ENCODE measurements around the gene NABP2.

The NABP2 gene

DNA sequence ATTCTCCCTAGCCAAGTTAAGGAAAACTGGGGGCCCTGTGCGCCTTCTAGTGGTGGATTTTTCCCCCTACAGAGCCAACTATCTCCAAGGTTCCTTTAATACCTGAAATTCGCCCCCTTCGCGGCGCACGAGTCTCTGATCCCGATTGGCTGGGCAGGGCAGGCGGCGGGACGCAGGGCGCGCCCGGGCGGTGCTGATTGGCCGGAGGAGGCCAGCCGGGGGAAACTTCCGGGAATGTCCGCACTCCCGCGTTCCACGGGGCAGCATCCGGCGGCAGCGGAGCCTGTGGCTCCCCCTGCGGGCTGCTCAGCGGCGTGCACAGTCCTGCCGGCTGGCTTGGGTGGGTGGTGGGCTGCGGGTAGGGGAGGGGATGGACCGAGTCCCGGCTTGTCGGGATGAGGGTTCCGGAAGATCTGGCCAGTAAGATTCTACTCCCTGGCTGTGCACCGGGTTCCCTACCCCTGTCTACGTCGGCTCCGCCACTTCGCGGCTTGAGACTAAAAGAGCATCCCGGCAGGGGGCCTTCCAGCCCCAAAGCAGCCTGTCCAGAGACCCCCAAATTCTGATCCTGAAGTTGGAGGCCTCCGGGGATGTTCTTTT is at the start of gene NABP2:
Gene NABP2 (plus strand): TSS at position 241 of the 600 bp plus-strand sequence. CDS start 515 bp downstream, outside the sequence.
- Histone ChIP-seq H3K27me3 (ENCODE audit: insufficient read depth, low read length, poor library complexity) (no peaks in the 10 kb centered on the region), H3K9ac (ENCODE audit: low read depth, low read length) (peak within 1 kb of the TSS; percentile 65), H3K79me2 (ENCODE audit: insufficient read depth, low read length) (peaks cover 50% of the 10 kb centered on the region), H4K20me1 (ENCODE audit: insufficient read depth, low read length) (0 out of 2 replicates have a peak, but pooled peaks cover 3% of the 10 kb centered on the region), H3K4me2 (ENCODE audit: insufficient read depth, low read length) (peak within 1 kb of the TSS; percentile 97), H2AFZ (ENCODE audit: low read depth, low read length) (peak within 1 kb of the TSS; percentile 82), H3K4me3 (ENCODE audit: low read depth in 1 of 2, low read length in 2 of 2) (peak within 1 kb of the TSS; percentile 67; a peak in 3 of 4 replicates), H3K36me3 (ENCODE audit: insufficient read depth, low read length) (peaks cover 17% of the 10 kb centered on the region), H3K27ac (ENCODE audit: low read length) (peak within 1 kb of the TSS; percentile 75), H3K4me1 (ENCODE audit: insufficient read depth, low read length) (peaks cover 54% of the 10 kb centered on the region), H3K9me3 (ENCODE audit: insufficient read depth, low read length, severe bottlenecking) (no peaks in the 10 kb centered on the region)
- DNase-seq, result peak; percentile 98
- peak; percentile 85 for ATAC-seq (ENCODE audit: insufficient read depth, low read depth)
- TF ChIP-seq, protein P1, sequence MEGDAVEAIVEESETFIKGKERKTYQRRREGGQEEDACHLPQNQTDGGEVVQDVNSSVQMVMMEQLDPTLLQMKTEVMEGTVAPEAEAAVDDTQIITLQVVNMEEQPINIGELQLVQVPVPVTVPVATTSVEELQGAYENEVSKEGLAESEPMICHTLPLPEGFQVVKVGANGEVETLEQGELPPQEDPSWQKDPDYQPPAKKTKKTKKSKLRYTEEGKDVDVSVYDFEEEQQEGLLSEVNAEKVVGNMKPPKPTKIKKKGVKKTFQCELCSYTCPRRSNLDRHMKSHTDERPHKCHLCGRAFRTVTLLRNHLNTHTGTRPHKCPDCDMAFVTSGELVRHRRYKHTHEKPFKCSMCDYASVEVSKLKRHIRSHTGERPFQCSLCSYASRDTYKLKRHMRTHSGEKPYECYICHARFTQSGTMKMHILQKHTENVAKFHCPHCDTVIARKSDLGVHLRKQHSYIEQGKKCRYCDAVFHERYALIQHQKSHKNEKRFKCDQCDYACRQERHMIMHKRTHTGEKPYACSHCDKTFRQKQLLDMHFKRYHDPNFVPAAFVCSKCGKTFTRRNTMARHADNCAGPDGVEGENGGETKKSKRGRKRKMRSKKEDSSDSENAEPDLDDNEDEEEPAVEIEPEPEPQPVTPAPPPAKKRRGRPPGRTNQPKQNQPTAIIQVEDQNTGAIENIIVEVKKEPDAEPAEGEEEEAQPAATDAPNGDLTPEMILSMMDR (IDR thresholded peaks at IDR 0.05; ENCODE audit: borderline replicate concordance, extremely low read depth, low read length, poor library complexity, severe bottlenecking), result peak; percentile 80
- TF ChIP-seq EZH2 (IDR thresholded peaks at IDR 0.05; ENCODE audit: borderline replicate concordance, low read depth, low read length, severe bottlenecking), result no peak

DNA sequence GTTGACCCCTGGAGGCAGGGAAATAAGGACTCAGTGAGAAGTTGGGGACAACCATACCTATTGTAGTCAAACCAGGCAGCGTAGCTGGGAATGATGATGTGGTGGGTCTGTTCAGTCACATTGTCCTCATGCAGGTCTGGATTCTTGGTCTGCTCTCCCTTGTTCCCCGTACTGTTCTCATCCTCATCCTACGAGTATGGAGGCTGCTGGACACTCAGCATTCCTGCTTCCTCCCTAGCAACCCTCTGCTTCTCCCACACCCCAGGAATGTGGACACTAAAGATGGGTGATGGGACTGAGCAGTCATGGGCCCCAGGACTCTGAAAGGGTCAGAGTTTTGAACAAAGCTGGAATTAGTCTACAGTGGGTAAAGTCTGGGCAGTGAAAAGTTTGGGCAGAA is 45.8 kb upstream of the NABP2 start:
- no peak overlapping the region for H3K9ac ChIP-seq (ENCODE audit: low read depth, low read length)
- H3K9me3 ChIP-seq (ENCODE audit: insufficient read depth, low read length, severe bottlenecking), result no peaks in the 10 kb centered on the region
- no peaks in the 10 kb centered on the region for H3K27me3 ChIP-seq (ENCODE audit: insufficient read depth, low read length, poor library complexity)
- no peaks in the 10 kb centered on the region for H3K4me1 ChIP-seq (ENCODE audit: insufficient read depth, low read length)
- no peaks in the 10 kb centered on the region for H4K20me1 ChIP-seq (ENCODE audit: insufficient read depth, low read length)
- TF ChIP-seq, protein P1 (IDR thresholded peaks at IDR 0.05; ENCODE audit: borderline replicate concordance, extremely low read depth, low read length, poor library complexity, severe bottlenecking), result no peak
- TF ChIP-seq EZH2 (IDR thresholded peaks at IDR 0.05; ENCODE audit: borderline replicate concordance, low read depth, low read length, severe bottlenecking), result no peak
- H3K79me2 ChIP-seq (ENCODE audit: insufficient read depth, low read length), result no peaks in the 10 kb centered on the region
- peaks cover 83% of the 10 kb centered on the region for H3K36me3 ChIP-seq (ENCODE audit: insufficient read depth, low read length)
- no peak overlapping the region for H3K4me2 ChIP-seq (ENCODE audit: insufficient read depth, low read length)
- no peak overlapping the region for H2AFZ ChIP-seq (ENCODE audit: low read depth, low read length)
- H3K4me3 ChIP-seq (ENCODE audit: low read depth in 1 of 2, low read length in 2 of 2), result no peak overlapping the region
- ATAC-seq (ENCODE audit: insufficient read depth, low read depth) (no peak), DNase-seq (no peak)
- no peak overlapping the region for H3K27ac ChIP-seq (ENCODE audit: low read length)

DNA sequence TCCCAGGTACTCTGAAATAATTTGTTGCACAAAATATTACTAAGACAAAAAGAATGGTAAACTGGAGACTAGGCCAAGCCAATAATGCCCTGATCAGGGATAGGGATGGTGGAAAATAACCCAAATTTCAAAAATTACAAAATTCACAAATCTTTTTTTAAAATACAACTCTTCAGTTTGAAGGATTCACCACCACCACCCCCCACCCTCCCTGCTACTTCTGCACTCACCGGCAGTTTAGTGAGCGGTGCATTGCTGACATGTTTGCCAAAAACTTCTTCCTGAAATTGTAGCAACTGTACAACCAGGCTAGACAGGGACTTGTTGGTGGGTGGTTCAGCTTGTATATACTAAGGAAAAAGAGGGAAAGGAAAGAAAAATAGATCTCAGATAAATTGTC is 37.2 kb upstream of the NABP2 start:
- TF ChIP-seq, protein P1 (IDR thresholded peaks at IDR 0.05; ENCODE audit: borderline replicate concordance, extremely low read depth, low read length, poor library complexity, severe bottlenecking), result no peak
- TF ChIP-seq EZH2 (IDR thresholded peaks at IDR 0.05; ENCODE audit: borderline replicate concordance, low read depth, low read length, severe bottlenecking), result no peak
- peaks cover 13% of the 10 kb centered on the region for H4K20me1 ChIP-seq (ENCODE audit: insufficient read depth, low read length)
- peak overlapping the region in 1 of 2 experiments; percentile 94; a peak in 1 of 4 replicates for H3K4me3 ChIP-seq (ENCODE audit: low read depth in 1 of 2, low read length in 2 of 2)
- no peaks in the 10 kb centered on the region for H3K9me3 ChIP-seq (ENCODE audit: insufficient read depth, low read length, severe bottlenecking)
- H3K27ac ChIP-seq (ENCODE audit: low read length), result no peak overlapping the region; the same call in 1 of the 2 replicates
- no peaks in the 10 kb centered on the region for H3K27me3 ChIP-seq (ENCODE audit: insufficient read depth, low read length, poor library complexity)
- peak overlapping the region; percentile 79 for H3K9ac ChIP-seq (ENCODE audit: low read depth, low read length)
- peaks cover 40% of the 10 kb centered on the region for H3K4me1 ChIP-seq (ENCODE audit: insufficient read depth, low read length)
- H3K4me2 ChIP-seq (ENCODE audit: insufficient read depth, low read length), result peak overlapping the region; percentile 77
- DNase-seq (no peak), ATAC-seq (ENCODE audit: insufficient read depth, low read depth) (no peak)
- no peak overlapping the region for H2AFZ ChIP-seq (ENCODE audit: low read depth, low read length)
- peaks cover 62% of the 10 kb centered on the region for H3K79me2 ChIP-seq (ENCODE audit: insufficient read depth, low read length)
- peaks cover 56% of the 10 kb centered on the region for H3K36me3 ChIP-seq (ENCODE audit: insufficient read depth, low read length)

Data from DND-41 (cell line).